ENCODE data around the gene MSI2.

DNA sequence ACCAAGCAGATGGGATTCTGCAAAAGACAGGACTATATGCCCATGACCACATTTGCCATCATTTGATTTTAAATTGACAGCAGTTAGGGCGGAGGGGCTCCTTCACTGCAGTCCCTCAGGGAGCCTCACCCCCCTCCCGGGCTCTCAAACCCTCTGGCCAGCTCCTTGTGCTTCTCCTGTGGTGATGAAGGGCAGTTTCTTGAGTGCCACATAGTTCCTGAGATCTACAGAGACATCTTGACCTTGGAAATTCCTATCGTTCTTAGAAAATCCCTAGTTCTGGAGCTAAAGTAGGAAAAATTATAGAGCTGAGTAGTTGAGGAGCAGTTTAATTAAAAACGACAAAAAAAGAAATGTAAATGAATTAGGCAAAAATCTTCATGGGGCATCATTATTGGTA, 257.2 kb downstream of the MSI2 start:
- TF ChIP-seq CTCF (IDR thresholded peaks at IDR 0.05) (no peak), POLR2AphosphoS5 (IDR thresholded peaks at IDR 0.05) (no peak)
